H9 (cell line): ENCODE results near the gene ABCG1. TPM values are rescaled to one million over a fixed set of nuclear protein-coding genes. Genes with fewer than 3 reads are reported as not detected.

Source experiments
- DNase-seq: peaks from one replicate; pipeline ENCODE4 v3.0.0-alpha.2; 2017
- H2AFZ ChIP-seq: one replicate; pipeline ENCODE4 v1.6.1; 2013; ENCODE audit warnings: mild to moderate bottlenecking, low read length, control low read depth, moderate library complexity
- H2AK5ac ChIP-seq: 2 replicates; pipeline ENCODE4 v1.6.1; 2013; ENCODE audit warnings: low read length, control low read depth, mixed read lengths; ENCODE audit not compliant: insufficient read length
- H2BK120ac ChIP-seq: one replicate; pipeline ENCODE4 v1.6.1; 2013; ENCODE audit warnings: low read depth, mild to moderate bottlenecking, low read length, control low read depth, inconsistent platforms; ENCODE audit not compliant: poor library complexity, severe bottlenecking
- H2BK12ac ChIP-seq: 2 replicates; pipeline ENCODE4 v1.6.1; 2013; ENCODE audit warnings: low read length, control low read depth, mixed read lengths, low read depth; ENCODE audit not compliant: insufficient read length
- H2BK15ac ChIP-seq: 2 replicates; pipeline ENCODE4 v1.6.1; 2013; ENCODE audit warnings: low read depth, low read length, control low read depth
- H2BK20ac ChIP-seq: one replicate; pipeline ENCODE4 v1.6.1; 2013; ENCODE audit warnings: low read depth, mild to moderate bottlenecking, low read length, control low read depth, inconsistent platforms; ENCODE audit not compliant: poor library complexity, severe bottlenecking
- H2BK5ac ChIP-seq: 2 replicates; pipeline ENCODE4 v1.6.1; 2013; ENCODE audit warnings: low read length, control low read depth, mixed read lengths; ENCODE audit not compliant: insufficient read length
- H3K14ac ChIP-seq: 2 replicates; pipeline ENCODE4 v1.6.1; 2013; ENCODE audit warnings: low read length, control low read depth; ENCODE audit not compliant: insufficient read depth
- H3K18ac ChIP-seq: 2 replicates; pipeline ENCODE4 v1.6.1; 2013; ENCODE audit warnings: low read depth, mild to moderate bottlenecking, mixed read lengths, low read length, control low read depth; ENCODE audit not compliant: insufficient read length
- H3K23ac ChIP-seq: 2 replicates; pipeline ENCODE4 v1.6.1; 2013; ENCODE audit warnings: low read length, control low read depth, mixed read lengths, low read depth; ENCODE audit not compliant: insufficient read length
- H3K23me2 ChIP-seq: 2 replicates; pipeline ENCODE4 v1.6.1; 2013; ENCODE audit warnings: low read depth, mild to moderate bottlenecking, mixed read lengths, low read length, control low read depth; ENCODE audit not compliant: insufficient read length, poor library complexity, severe bottlenecking
- H3K27ac ChIP-seq: 2 replicates; pipeline ENCODE4 v1.5.1; 2013; ENCODE audit warnings: low read length, control low read depth, mixed read lengths, low read depth; ENCODE audit not compliant: insufficient read length
- H3K27me3 ChIP-seq: 2 replicates; pipeline ENCODE4 v1.6.1; 2013; ENCODE audit warnings: low read length, control low read depth, inconsistent platforms; ENCODE audit not compliant: insufficient read depth
- H3K4ac ChIP-seq: 2 replicates; pipeline ENCODE4 v1.6.1; 2013; ENCODE audit warnings: low read depth, mild to moderate bottlenecking, control low read depth, inconsistent platforms, low read length, moderate library complexity
- H3K4me1 ChIP-seq: 2 replicates; pipeline ENCODE4 v1.6.1; 2013; ENCODE audit warnings: low read length, control low read depth, inconsistent platforms; ENCODE audit not compliant: insufficient read depth
- H3K4me2 ChIP-seq: 2 replicates; pipeline ENCODE4 v1.6.1; 2013; ENCODE audit warnings: low read length, control low read depth, mixed read lengths; ENCODE audit not compliant: insufficient read length, insufficient read depth
- H3K56ac ChIP-seq: 2 replicates; pipeline ENCODE4 v1.6.1; 2013; ENCODE audit warnings: low read depth, mild to moderate bottlenecking, mixed read lengths, low read length, control low read depth; ENCODE audit not compliant: insufficient read length
- H3K79me1 ChIP-seq: 2 replicates; pipeline ENCODE4 v1.6.1; 2013; ENCODE audit warnings: low read depth, mild to moderate bottlenecking, moderate library complexity, low read length, control low read depth, inconsistent platforms; ENCODE audit not compliant: insufficient read depth, poor library complexity, severe bottlenecking
- H3K79me2 ChIP-seq: 2 replicates; pipeline ENCODE4 v1.6.1; 2013; ENCODE audit warnings: low read length, control low read depth, inconsistent platforms; ENCODE audit not compliant: insufficient read depth
- H3K9ac ChIP-seq: 2 replicates; pipeline ENCODE4 v1.6.1; 2013; ENCODE audit warnings: low read length, control low read depth, mixed read lengths; ENCODE audit not compliant: insufficient read length; ENCODE audit errors: extremely low read depth
- H3K9me3 ChIP-seq: one replicate; pipeline ENCODE4 v1.6.1; 2013; ENCODE audit warnings: low read depth, low read length, inconsistent platforms; ENCODE audit not compliant: control insufficient read depth
- H3T11ph ChIP-seq: one replicate; pipeline ENCODE4 v1.6.1; 2013; ENCODE audit warnings: mild to moderate bottlenecking, low read length, control low read depth, inconsistent platforms
- H4K20me1 ChIP-seq: one replicate; pipeline ENCODE4 v1.6.1; 2013; ENCODE audit not compliant: control insufficient read depth, insufficient read length, insufficient read depth
- H4K5ac ChIP-seq: 2 replicates; pipeline ENCODE4 v1.6.1; 2013; ENCODE audit warnings: low read depth, mild to moderate bottlenecking, mixed read lengths, low read length, control low read depth; ENCODE audit not compliant: insufficient read length
- H4K8ac ChIP-seq: replicated peaks from 2 replicates; pipeline ENCODE4 v1.6.1; 2013; ENCODE audit warnings: low read length, control low read depth, mixed read lengths, low read depth; ENCODE audit not compliant: insufficient read length
- H4K91ac ChIP-seq: 2 replicates; pipeline ENCODE4 v1.6.1; 2013; ENCODE audit warnings: low read depth, mild to moderate bottlenecking, moderate library complexity, mixed read lengths, low read length, control low read depth; ENCODE audit not compliant: insufficient read length
- H3K27ac Mint-ChIP-seq, 3 experiments: 2 replicates in 2 of 3; 3 replicates in 1 of 3; pipeline ENCODE4 v1.8.0; 2020 to 2021; ENCODE audit warnings: mixed read lengths in 3 of 3, mild to moderate bottlenecking in 1 of 3, moderate library complexity in 1 of 3
- H3K27me3 Mint-ChIP-seq: 2 replicates; pipeline ENCODE4 v1.8.0; 2021; ENCODE audit warnings: low read depth, mild to moderate bottlenecking, moderate library complexity, mixed read lengths
- H3K36me3 Mint-ChIP-seq, 3 experiments: 2 replicates in 2 of 3; 3 replicates in 1 of 3; pipeline ENCODE4 v1.8.0; 2020 to 2021; ENCODE audit warnings: low read depth in 3 of 3, mixed read lengths in 3 of 3; ENCODE audit not compliant: insufficient read depth in 1 of 3
- H3K4me1 Mint-ChIP-seq, 2 experiments: 2 replicates each; pipeline ENCODE4 v1.8.0; 2020; ENCODE audit warnings: mixed read lengths in 2 of 2
- H3K4me3 Mint-ChIP-seq, 2 experiments: 2 replicates in 1 of 2; 3 replicates in 1 of 2; pipeline ENCODE4 v1.8.0; 2020 to 2021; ENCODE audit warnings: mild to moderate bottlenecking in 2 of 2, mixed read lengths in 2 of 2, moderate library complexity in 1 of 2
- H3K9me3 Mint-ChIP-seq, 2 experiments: 2 replicates in 1 of 2; 3 replicates in 1 of 2; pipeline ENCODE4 v1.8.0; 2020; ENCODE audit warnings: mild to moderate bottlenecking in 2 of 2, mixed read lengths in 2 of 2, moderate library complexity in 1 of 2
- WGBS: extraction: QIAGEN DNeasy Blood & Tissue Kit; methylation state at CpG from one replicate; pipeline ENCODE4 v1.1.7; 2013; ENCODE audit warnings: missing lambda C conversion rate, low lambda C conversion rate, mixed read lengths; ENCODE audit not compliant: insufficient read length; ENCODE audit errors: extremely low coverage; 5-methylcytosine and 5-hydroxymethylcytosine counted together
- total RNA-seq: library from RNA; stranded (reverse); gene quantifications from 2 replicates; pipeline ENCODE4 v1.2.1, GENCODE V29; 2021
- TF ChIP-seq, protein P1 (sequence below): fragments of 200-600 bp; sonication (generic); conservative IDR thresholded peaks from 3 replicates; pipeline ENCODE4 v1.8.0; 2021; ENCODE audit warnings: antibody characterized with exemption, mild to moderate bottlenecking

The ABCG1 gene
- total RNA-seq, 1 experiment from 2014 or later: 0.83 TPM

DNA sequence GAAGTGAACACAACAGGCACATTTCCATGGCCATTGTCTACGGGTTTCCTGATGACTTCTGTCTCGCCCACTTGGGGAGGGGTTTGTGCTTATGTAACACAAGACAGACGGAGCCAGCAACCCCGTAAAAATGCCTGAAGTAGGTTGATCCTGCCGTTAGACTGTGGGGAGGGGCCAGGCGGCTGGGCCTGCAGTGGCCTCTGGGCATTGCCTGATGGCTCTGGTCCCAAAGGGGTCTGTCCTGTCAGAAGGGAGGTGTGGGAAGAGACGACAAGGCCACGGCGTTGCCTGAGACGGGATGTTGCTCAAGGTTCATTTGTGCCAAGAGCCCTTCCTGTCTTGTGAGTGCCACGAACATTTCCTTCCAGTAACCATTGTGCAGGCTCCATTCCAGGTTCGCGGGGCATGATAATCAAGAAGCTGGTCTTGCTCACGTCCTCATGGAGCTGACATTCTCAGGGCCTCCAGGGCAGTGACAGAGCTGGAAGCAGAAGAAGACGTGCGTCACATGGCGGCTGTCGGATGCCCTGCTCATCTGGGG, 44.7 kb downstream of the ABCG1 start:
- no peak overlapping the region for H4K5ac ChIP-seq
- no peak overlapping the region for H3K4me2 ChIP-seq
- H3K9me3 ChIP-seq: no peaks in the 10 kb centered on the region
- no peak overlapping the region for H3T11ph ChIP-seq
- TF ChIP-seq, protein P1, sequence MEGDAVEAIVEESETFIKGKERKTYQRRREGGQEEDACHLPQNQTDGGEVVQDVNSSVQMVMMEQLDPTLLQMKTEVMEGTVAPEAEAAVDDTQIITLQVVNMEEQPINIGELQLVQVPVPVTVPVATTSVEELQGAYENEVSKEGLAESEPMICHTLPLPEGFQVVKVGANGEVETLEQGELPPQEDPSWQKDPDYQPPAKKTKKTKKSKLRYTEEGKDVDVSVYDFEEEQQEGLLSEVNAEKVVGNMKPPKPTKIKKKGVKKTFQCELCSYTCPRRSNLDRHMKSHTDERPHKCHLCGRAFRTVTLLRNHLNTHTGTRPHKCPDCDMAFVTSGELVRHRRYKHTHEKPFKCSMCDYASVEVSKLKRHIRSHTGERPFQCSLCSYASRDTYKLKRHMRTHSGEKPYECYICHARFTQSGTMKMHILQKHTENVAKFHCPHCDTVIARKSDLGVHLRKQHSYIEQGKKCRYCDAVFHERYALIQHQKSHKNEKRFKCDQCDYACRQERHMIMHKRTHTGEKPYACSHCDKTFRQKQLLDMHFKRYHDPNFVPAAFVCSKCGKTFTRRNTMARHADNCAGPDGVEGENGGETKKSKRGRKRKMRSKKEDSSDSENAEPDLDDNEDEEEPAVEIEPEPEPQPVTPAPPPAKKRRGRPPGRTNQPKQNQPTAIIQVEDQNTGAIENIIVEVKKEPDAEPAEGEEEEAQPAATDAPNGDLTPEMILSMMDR: no peak
- H3K56ac ChIP-seq: no peak overlapping the region
- H3K4me1 ChIP-seq: peaks cover 2% of the 10 kb centered on the region; the same call in 1 of the 2 replicates
- no peak for DNase-seq
- no peak overlapping the region for H3K27ac ChIP-seq
- no peak overlapping the region for H2BK120ac ChIP-seq
- WGBS: no CpG with 5 or more reads among the region's 18 CpGs
- no peaks in the 10 kb centered on the region for H3K79me1 ChIP-seq
- Mint-ChIP-seq H3K27ac (no peak overlapping the region), H3K9me3 (no peaks in the 10 kb centered on the region; a peak in 1 of 5 replicates), H3K4me1 (peaks cover 25 to 40% of the 10 kb centered on the region in 2 experiments), H3K4me3 (no peak overlapping the region), H3K27me3 (no peaks in the 10 kb centered on the region; the same call in 1 of the 2 replicates), H3K36me3 (no peaks in the 10 kb centered on the region)
- H3K18ac ChIP-seq: no peak overlapping the region
- no peak overlapping the region for H2AK5ac ChIP-seq
- no peak overlapping the region for H2BK15ac ChIP-seq
- no peaks in the 10 kb centered on the region for H3K79me2 ChIP-seq
- H3K23ac ChIP-seq: no peak overlapping the region
- no peaks in the 10 kb centered on the region for H3K23me2 ChIP-seq
- H2AFZ ChIP-seq: no peak overlapping the region
- H4K8ac ChIP-seq: no peak overlapping the region
- peak overlapping the region; percentile 57 for H3K14ac ChIP-seq
- H3K4ac ChIP-seq: no peak overlapping the region
- no peak overlapping the region for H2BK20ac ChIP-seq
- H2BK12ac ChIP-seq: no peak overlapping the region
- H3K27me3 ChIP-seq: no peaks in the 10 kb centered on the region
- no peaks in the 10 kb centered on the region for H4K20me1 ChIP-seq
- no peak overlapping the region for H2BK5ac ChIP-seq
- H3K9ac ChIP-seq: no peak overlapping the region
- no peak overlapping the region for H4K91ac ChIP-seq
